Heart left ventricle (tissue), 16 donors: ENCODE results near the gene PKP1. TPM values are rescaled to one million over a fixed set of nuclear protein-coding genes. Genes with fewer than 3 reads are reported as not detected.

Experiments
- ATAC-seq, 4 donors: fragments of 200-7000 bp; cut with Tn5 transposase; one replicate each; pipeline ENCODE4 v1.9.1; 2020 to 2022; ENCODE audit warnings: moderate library complexity in 4 of 4, mild to moderate bottlenecking in 3 of 4, moderate number of reproducible peaks in 1 of 4
- DNase-seq, 5 donors: peaks; one replicate each; pipeline ENCODE4 v3.0.0-alpha.2; 2020
- H3K27ac ChIP-seq, 12 donors: fragments of 200-600 bp; sonication (generic) in 4 of 12; one replicate each; pipeline versions ENCODE4 v1.5.0 to v1.8.0; 2016 to 2022; ENCODE audit warnings: mild to moderate bottlenecking in 2 of 12
- H3K27me3 ChIP-seq, 9 donors: fragments of 200-600 bp; sonication (generic) in 2 of 9; one replicate each; pipeline versions ENCODE4 v1.5.1 to v1.8.0; 2016 to 2022; ENCODE audit warnings: mild to moderate bottlenecking in 3 of 9
- H3K36me3 ChIP-seq, 9 donors: fragments of 200-600 bp; sonication (generic) in 2 of 9; one replicate each; pipeline versions ENCODE4 v1.5.0 to v1.8.0; 2018 to 2022; ENCODE audit warnings: mild to moderate bottlenecking in 2 of 9
- H3K4me1 ChIP-seq, 12 donors: fragments of 200-600 bp; sonication (generic) in 4 of 12; one replicate each; pipeline versions ENCODE4 v1.5.0 to v1.8.0; 2016 to 2022; ENCODE audit warnings: mild to moderate bottlenecking in 3 of 12
- H3K4me3 ChIP-seq, 12 donors: fragments of 200-600 bp; sonication (generic) in 4 of 12; one replicate each; pipeline versions ENCODE4 v1.5.0 to v1.8.0; 2017 to 2022; ENCODE audit warnings: mild to moderate bottlenecking in 9 of 12, moderate library complexity in 4 of 12
- H3K9me3 ChIP-seq, 12 donors: fragments of 200-600 bp; sonication (generic) in 4 of 12; one replicate each; pipeline versions ENCODE4 v1.5.0 to v1.8.0; 2016 to 2022; ENCODE audit warnings: mild to moderate bottlenecking in 1 of 12
- CTCF ChIP-seq, 12 donors: fragments of 200-600 bp; sonication (generic) in 4 of 12; IDR thresholded peaks; one replicate each; pipeline versions ENCODE4 v1.5.0 to v1.8.0; 2018 to 2022; ENCODE audit warnings: antibody characterized with exemption in 12 of 12, mild to moderate bottlenecking in 5 of 12
- POLR2A ChIP-seq, 2 donors: fragments of 450-650 bp; IDR thresholded peaks; one replicate each; pipeline ENCODE4 v1.6.1; 2017; ENCODE audit warnings: antibody characterized with exemption in 2 of 2, mild to moderate bottlenecking in 2 of 2, moderate library complexity in 2 of 2
- WGBS, 4 donors: extraction: QIAGEN DNeasy Blood & Tissue Kit in 2 of 4; methylation state at CpG; one replicate each; pipeline versions ENCODE4 v1.1.5 to v1.1.7; 2013 to 2018; 5-methylcytosine and 5-hydroxymethylcytosine counted together
- intact Hi-C, 10 donors: fragments of 100-400 bp; cut with DNase I; formaldehyde crosslinking; loops; one replicate each; pipeline versions ENCODE4 v1.11.1 to v1.14.2; 2022
- polyA plus RNA-seq, 2 donors: library from polyadenylated mRNA; stranded (reverse); fragments of 200-250 nt; gene quantifications; one replicate each; pipeline ENCODE4 v1.2.3, GENCODE V29; 2013
- total RNA-seq, 9 donors: library from RNA; depleted of rRNA in 2 of 9; stranded (reverse); fragments of >200 nt in 2 of 9; fragmentation: NEBNext Ultra II Directional in 3 of 9; extraction: Animal tissue kit (Norgen Biotek cat#: 25700) in 3 of 9; gene quantifications; one replicate each; pipeline versions ENCODE4 v1.1.0 to v1.2.4, GENCODE V29; 2016 to 2023
- donor health status: ischemic (EF 13 %, LVEDD 7.1; RV severe dilation, severe dysfunction).
- donor health status: healthy with polysubstance abuse.
- donor health status: DM: no; HTN: yes; CAD: no.
- donor health status: DM: no; HTN: no; CAD: no.
- donor health status: ischemic (EF 25% LVEDD 6.9; RV normal size, moderate dysfunction).
- donor health status: ischemic (EF 25% LVEDD 5.7; RV mildly dilated, moderate dysfunction).
- donor health status: healthy.
- donor health status: DM: yes; HTN: yes; CAD: no.
- donor health status: ischemic (EF 35%, LVEDD 5.7; RV mildly dilated, moderate dysfunction).
- donor health status: nonischemic (EF 11% LVEDD 7.7; RV severe dilation, severe dysfunction).
- donor health status: DM: yes; HTN: yes; CAD: no.
- donor health status: PGD.
- donor health status: ischemic (EF 29% LVEDD 5.4; RV normal size, mild dysfunction).
- donor health status: nonischemic (EF 23%, LVEDD 6.1; RV moderate dilation, normal function).

The PKP1 gene
- total and polyA plus RNA-seq, 11 donors, result 0.09 to 1.6 (median 0.32) TPM; not detected in 3

GRCh38 chr1:201369209-201369608, 85.9 kb downstream of the PKP1 start:
- peak in 4 of 5 donors; percentile 59 to 85 (median 74) for DNase-seq
- Histone ChIP-seq H3K27ac (peak overlapping the region; percentile 24 to 98 (median 67)), H3K4me3 (no peak overlapping the region), H3K9me3 (no peaks in the 10 kb centered on the region), H3K27me3 (no peaks in the 10 kb centered on the region), H3K4me1 (peaks cover 0 to 46% (median 15%) of the 10 kb centered on the region in 12 donors), H3K36me3 (peaks cover 0 to 99% (median 54%) of the 10 kb centered on the region in 9 donors)
- ATAC-seq, result peak; percentile 28 to 52 (median 40)
- 22 to 35% (median 29%) methylated on average over 6 of the region's 6 CpGs for WGBS, 4 donors
- intact Hi-C loops, result no loop called here
- TF ChIP-seq POLR2A (IDR thresholded peaks at IDR 0.05) (no peak), CTCF (IDR thresholded peaks at IDR 0.05) (no peak)

- TF ChIP-seq CTCF (IDR thresholded peaks at IDR 0.05) (no peak), POLR2A (IDR thresholded peaks at IDR 0.05) (no peak)
- Histone ChIP-seq H3K4me3 (peak overlapping the region in 2 of 12 donors; percentile 16 to 21), H3K36me3 (peaks cover 0 to 86% (median 45%) of the 10 kb centered on the region in 9 donors), H3K27ac (peak overlapping the region in 9 of 12 donors; percentile 10 to 98 (median 72)), H3K27me3 (no peaks in the 10 kb centered on the region), H3K4me1 (peaks cover 0 to 46% (median 15%) of the 10 kb centered on the region in 12 donors), H3K9me3 (no peaks in the 10 kb centered on the region)
- ATAC-seq (no peak), DNase-seq (no peak)
- intact Hi-C loops, result no loop called here
- 15 to 29% (median 22%) methylated on average over 3 of the region's 3 CpGs for WGBS, 4 donors
Measured at GRCh38 chr1:201370500-201370899, 87.2 kb downstream of the PKP1 start.

- intact Hi-C loops, result no loop called here
- WGBS, 4 donors, result 47 to 59% (median 52%) methylated on average over 9 of the region's 9 CpGs
- ATAC-seq (no peak), DNase-seq (no peak)
- Histone ChIP-seq H3K27me3 (no peaks in the 10 kb centered on the region), H3K4me3 (peak overlapping the region in 3 of 12 donors; percentile 5 to 76 (median 21)), H3K27ac (peak overlapping the region in 9 of 12 donors; percentile 8 to 98 (median 72)), H3K4me1 (peaks cover 0 to 46% (median 15%) of the 10 kb centered on the region in 12 donors), H3K9me3 (no peaks in the 10 kb centered on the region), H3K36me3 (peaks cover 0 to 78% (median 37%) of the 10 kb centered on the region in 9 donors)
- TF ChIP-seq CTCF (IDR thresholded peaks at IDR 0.05) (no peak), POLR2A (IDR thresholded peaks at IDR 0.05) (no peak)
Measured at GRCh38 chr1:201371276-201371675, 88.0 kb downstream of the PKP1 start.

- no peak for TF ChIP-seq CTCF (IDR thresholded peaks at IDR 0.05)
- no peak for TF ChIP-seq POLR2A (IDR thresholded peaks at IDR 0.05)
- 32 to 44% (median 42%) methylated on average over 6 of the region's 6 CpGs for WGBS, 4 donors
- intact Hi-C loops, result no loop called here
- DNase-seq, result no peak
- H3K4me3 ChIP-seq, result peak overlapping the region in 6 of 12 donors; percentile 55 to 76 (median 72)
- peak overlapping the region in 11 of 12 donors; percentile 10 to 99 (median 94) for H3K27ac ChIP-seq
- H3K36me3 ChIP-seq, result peaks cover 0 to 74% (median 35%) of the 10 kb centered on the region in 9 donors
- no peaks in the 10 kb centered on the region for H3K27me3 ChIP-seq
- peaks cover 0 to 46% (median 15%) of the 10 kb centered on the region in 12 donors for H3K4me1 ChIP-seq
- ATAC-seq, result no peak
- no peaks in the 10 kb centered on the region for H3K9me3 ChIP-seq
Measured at GRCh38 chr1:201371792-201372191, 88.5 kb downstream of the PKP1 start.
